Measurements from ENCODE around the gene TNFSF8. TPM values are rescaled to one million over a fixed set of nuclear protein-coding genes. Genes with fewer than 3 reads are reported as not detected.

TNFSF8 gene
- total RNA-seq, 3 donors from 2014 or later, result 1.0 to 1.3 (median 1.0) TPM

- no peak for DNase-seq
- H3K4me1 ChIP-seq (ENCODE audit: low read depth), result no peaks in the 10 kb centered on the region
- H3K36me3 ChIP-seq (ENCODE audit: low read depth), result no peaks in the 10 kb centered on the region
- no peak for TF ChIP-seq CTCF (IDR thresholded peaks at IDR 0.05)
- ATAC-seq, result no peak
- no peak overlapping the region for H3K4me3 ChIP-seq
- intact Hi-C loops (cut with DNase I, micrococcal nuclease), result loop anchor here in 1 of 2 donors (10.0 kb wide), 1 partner anchor 232 kb away; the partner anchor contains the start of gene TEX48
- H3K9me3 ChIP-seq, result no peaks in the 10 kb centered on the region
Measured at GRCh38 chr9:114916481-114916880, 13.9 kb downstream of the TNFSF8 start.

- no peak for ATAC-seq
- Histone ChIP-seq H3K4me1 (ENCODE audit: low read depth) (no peaks in the 10 kb centered on the region), H3K4me3 (no peak overlapping the region), H3K9me3 (no peaks in the 10 kb centered on the region), H3K36me3 (ENCODE audit: low read depth) (no peaks in the 10 kb centered on the region)
- intact Hi-C loops (cut with DNase I, micrococcal nuclease), result loop anchor here (5.0 to 10.0 kb wide), 2 partner anchors 177 to 229 kb away; partner anchors contain the start of gene TEX48 (in 1 of the 2)
- TF ChIP-seq CTCF (IDR thresholded peaks at IDR 0.05), result no peak
- DNase-seq, result no peak
Measured at GRCh38 chr9:114914139-114914538, 16.3 kb downstream of the TNFSF8 start.

GRCh38 chr9:114913656-114914055 lies 16.7 kb downstream of the TNFSF8 start:
- no peak for ATAC-seq
- no peaks in the 10 kb centered on the region for H3K9me3 ChIP-seq
- H3K4me3 ChIP-seq, result no peak overlapping the region
- H3K4me1 ChIP-seq (ENCODE audit: low read depth), result no peaks in the 10 kb centered on the region
- intact Hi-C loops (cut with DNase I, micrococcal nuclease), result loop anchor here (5.0 to 10.0 kb wide), 2 partner anchors 176 to 229 kb away; partner anchors contain the start of gene TEX48 (in 1 of the 2)
- no peak for TF ChIP-seq CTCF (IDR thresholded peaks at IDR 0.05)
- DNase-seq, result no peak
- no peaks in the 10 kb centered on the region for H3K36me3 ChIP-seq (ENCODE audit: low read depth)

GRCh38 chr9:114913217-114913616 lies 17.2 kb downstream of the TNFSF8 start:
- intact Hi-C loops (cut with DNase I, micrococcal nuclease), result loop anchor here (5.0 to 10.0 kb wide), 2 partner anchors 176 to 228 kb away; partner anchors contain the start of gene TEX48 (in 1 of the 2)
- DNase-seq (no peak), ATAC-seq (no peak)

GRCh38 chr9:114911167-114911821 lies 19.1 kb downstream of the TNFSF8 start:
- Histone ChIP-seq H3K4me3 (no peak overlapping the region), H3K9me3 (no peaks in the 10 kb centered on the region), H3K36me3 (ENCODE audit: low read depth) (no peaks in the 10 kb centered on the region), H3K4me1 (ENCODE audit: low read depth) (no peaks in the 10 kb centered on the region)
- intact Hi-C loops (cut with DNase I, micrococcal nuclease), result loop anchor here (2.0 to 10.0 kb wide), 3 partner anchors 172 to 226 kb away; partner anchors contain the start of gene TEX48 (in 1 of the 2)
- DNase-seq (peak in 1 of 3 donors; percentile 59), ATAC-seq (peak; percentile 65)
- peak; percentile 27 for TF ChIP-seq CTCF (IDR thresholded peaks at IDR 0.05)

More at GRCh38 chr9:114913217-114913616, 17.2 kb downstream of the TNFSF8 start:
- Histone ChIP-seq H3K4me1 (ENCODE audit: low read depth) (no peaks in the 10 kb centered on the region), H3K4me3 (no peak overlapping the region), H3K36me3 (ENCODE audit: low read depth) (no peaks in the 10 kb centered on the region), H3K9me3 (no peaks in the 10 kb centered on the region)
- TF ChIP-seq CTCF (IDR thresholded peaks at IDR 0.05), result no peak
